ENCODE measurements around the gene CGNL1. TPM values are rescaled to one million over a fixed set of nuclear protein-coding genes. Genes with fewer than 3 reads are reported as not detected.

The CGNL1 gene
- total RNA-seq, 1 donor from 2014 or later = 7.1 TPM

- Mint-ChIP-seq H3K4me3 (ENCODE audit: unreplicated experiment) (no peak overlapping the region), H3K9me3 (ENCODE audit: low read depth) (no peaks in the 10 kb centered on the region), H3K36me3 (ENCODE audit: low read depth) (no peaks in the 10 kb centered on the region), H3K27ac (ENCODE audit: unreplicated experiment) (no peak overlapping the region), H3K27me3 (ENCODE audit: low read depth) (no peaks in the 10 kb centered on the region), H3K4me1 (ENCODE audit: low read depth) (peaks cover 24% of the 10 kb centered on the region)
- DNase-seq (ENCODE audit: low spot score) = no peak
- no peak for TF ChIP-seq CTCF (IDR thresholded peaks at IDR 0.05)
Observed at GRCh38 chr15:57329582-57330367, 46.5 kb upstream of the CGNL1 start.

GRCh38 chr15:57330619-57331340 is 45.5 kb upstream of the CGNL1 start:
- Mint-ChIP-seq H3K9me3 (ENCODE audit: low read depth) (no peaks in the 10 kb centered on the region), H3K4me3 (ENCODE audit: unreplicated experiment) (no peak overlapping the region), H3K4me1 (ENCODE audit: low read depth) (peaks cover 28% of the 10 kb centered on the region), H3K27me3 (ENCODE audit: low read depth) (no peaks in the 10 kb centered on the region), H3K27ac (ENCODE audit: unreplicated experiment) (no peak overlapping the region), H3K36me3 (ENCODE audit: low read depth) (no peaks in the 10 kb centered on the region)
- no peak for TF ChIP-seq CTCF (IDR thresholded peaks at IDR 0.05)
- no peak for DNase-seq (ENCODE audit: low spot score)

- H3K4me1 Mint-ChIP-seq (ENCODE audit: low read depth) = peaks cover 29% of the 10 kb centered on the region
- H3K27me3 Mint-ChIP-seq (ENCODE audit: low read depth) = no peaks in the 10 kb centered on the region
- DNase-seq (ENCODE audit: low spot score) = no peak
- H3K4me3 Mint-ChIP-seq (ENCODE audit: unreplicated experiment) = no peak overlapping the region
- no peaks in the 10 kb centered on the region for H3K9me3 Mint-ChIP-seq (ENCODE audit: low read depth)
- no peaks in the 10 kb centered on the region for H3K36me3 Mint-ChIP-seq (ENCODE audit: low read depth)
- H3K27ac Mint-ChIP-seq (ENCODE audit: unreplicated experiment) = no peak overlapping the region
- TF ChIP-seq CTCF (IDR thresholded peaks at IDR 0.05) = no peak
Observed at GRCh38 chr15:57332326-57332725, 44.0 kb upstream of the CGNL1 start.

- H3K27ac Mint-ChIP-seq (ENCODE audit: unreplicated experiment) = no peak overlapping the region
- no peaks in the 10 kb centered on the region for H3K27me3 Mint-ChIP-seq (ENCODE audit: low read depth)
- H3K36me3 Mint-ChIP-seq (ENCODE audit: low read depth) = no peaks in the 10 kb centered on the region
- H3K4me1 Mint-ChIP-seq (ENCODE audit: low read depth) = peaks cover 28% of the 10 kb centered on the region
- DNase-seq (ENCODE audit: low spot score) = no peak
- no peak for TF ChIP-seq CTCF (IDR thresholded peaks at IDR 0.05)
- no peak overlapping the region for H3K4me3 Mint-ChIP-seq (ENCODE audit: unreplicated experiment)
- no peaks in the 10 kb centered on the region for H3K9me3 Mint-ChIP-seq (ENCODE audit: low read depth)
Observed at GRCh38 chr15:57333487-57333886, 42.8 kb upstream of the CGNL1 start.

GRCh38 chr15:57334257-57334656 is 42.0 kb upstream of the CGNL1 start:
- no peak for TF ChIP-seq CTCF (IDR thresholded peaks at IDR 0.05)
- Mint-ChIP-seq H3K27ac (ENCODE audit: unreplicated experiment) (no peak overlapping the region), H3K9me3 (ENCODE audit: low read depth) (no peaks in the 10 kb centered on the region), H3K27me3 (ENCODE audit: low read depth) (no peaks in the 10 kb centered on the region), H3K36me3 (ENCODE audit: low read depth) (no peaks in the 10 kb centered on the region), H3K4me1 (ENCODE audit: low read depth) (peaks cover 28% of the 10 kb centered on the region), H3K4me3 (ENCODE audit: unreplicated experiment) (no peak overlapping the region)
- no peak for DNase-seq (ENCODE audit: low spot score)

Measured in chondrocyte (in vitro differentiated cells).